Medulla oblongata (tissue), 1 donor: ENCODE measurements around the gene CD72.

Experiments used
- DNase-seq: peaks from one replicate; pipeline ENCODE4 v3.0.0-alpha.2; 2015; ENCODE audit errors: extremely low spot score

The CD72 gene

DNA sequence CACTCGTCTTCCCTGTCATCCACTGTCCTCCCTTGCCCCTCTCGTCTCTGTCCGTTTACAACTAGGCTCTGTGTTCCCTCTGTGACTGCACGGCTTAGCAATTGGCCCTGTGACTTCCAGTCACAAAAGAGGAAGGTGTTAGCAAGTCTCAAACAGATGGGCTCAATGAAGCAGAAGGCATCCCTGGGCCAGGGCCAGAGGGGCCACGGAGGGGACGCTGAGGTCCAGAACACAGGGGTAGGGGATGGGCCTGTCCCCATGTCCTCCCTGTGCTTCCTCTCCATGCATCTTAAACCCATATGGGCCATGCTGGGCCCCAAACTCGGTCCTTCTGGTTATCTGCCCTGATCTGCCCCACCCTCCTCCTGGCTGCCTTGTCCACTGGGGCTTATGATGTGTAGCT lies at the start of gene CD72:
Gene CD72 (minus strand): TSS at position 89 of the 403 bp plus-strand sequence. CDS start 110 bp downstream, outside the sequence.
- peak; percentile 27 for DNase-seq

DNA sequence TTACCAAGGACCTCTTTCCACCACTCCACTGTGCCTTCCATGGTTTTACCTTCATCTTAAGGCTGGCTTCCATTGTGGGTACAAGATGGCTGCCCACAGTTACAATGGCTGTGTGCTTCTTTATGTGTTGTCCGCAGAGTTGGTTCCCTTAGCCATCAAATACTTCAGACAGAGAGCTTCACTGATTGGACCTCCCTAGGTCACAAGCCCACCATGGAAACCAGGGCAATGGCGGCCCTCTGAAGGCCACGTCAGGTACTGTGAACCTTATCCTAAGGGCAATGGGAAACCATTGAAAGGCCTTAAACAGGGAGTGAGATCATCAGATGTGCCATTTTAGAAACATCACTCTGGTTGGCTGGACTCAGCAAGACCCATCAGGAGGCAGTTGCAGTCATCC lies 49.7 kb upstream of the CD72 start:
- no peak for DNase-seq

GRCh38 chr9:35666549-35666948 lies 48.3 kb upstream of the CD72 start:
- no peak for DNase-seq

GRCh38 chr9:35666045-35666444 lies 47.8 kb upstream of the CD72 start:
- no peak for DNase-seq

GRCh38 chr9:35665471-35665818 lies 47.2 kb upstream of the CD72 start:
- DNase-seq: no peak

DNA sequence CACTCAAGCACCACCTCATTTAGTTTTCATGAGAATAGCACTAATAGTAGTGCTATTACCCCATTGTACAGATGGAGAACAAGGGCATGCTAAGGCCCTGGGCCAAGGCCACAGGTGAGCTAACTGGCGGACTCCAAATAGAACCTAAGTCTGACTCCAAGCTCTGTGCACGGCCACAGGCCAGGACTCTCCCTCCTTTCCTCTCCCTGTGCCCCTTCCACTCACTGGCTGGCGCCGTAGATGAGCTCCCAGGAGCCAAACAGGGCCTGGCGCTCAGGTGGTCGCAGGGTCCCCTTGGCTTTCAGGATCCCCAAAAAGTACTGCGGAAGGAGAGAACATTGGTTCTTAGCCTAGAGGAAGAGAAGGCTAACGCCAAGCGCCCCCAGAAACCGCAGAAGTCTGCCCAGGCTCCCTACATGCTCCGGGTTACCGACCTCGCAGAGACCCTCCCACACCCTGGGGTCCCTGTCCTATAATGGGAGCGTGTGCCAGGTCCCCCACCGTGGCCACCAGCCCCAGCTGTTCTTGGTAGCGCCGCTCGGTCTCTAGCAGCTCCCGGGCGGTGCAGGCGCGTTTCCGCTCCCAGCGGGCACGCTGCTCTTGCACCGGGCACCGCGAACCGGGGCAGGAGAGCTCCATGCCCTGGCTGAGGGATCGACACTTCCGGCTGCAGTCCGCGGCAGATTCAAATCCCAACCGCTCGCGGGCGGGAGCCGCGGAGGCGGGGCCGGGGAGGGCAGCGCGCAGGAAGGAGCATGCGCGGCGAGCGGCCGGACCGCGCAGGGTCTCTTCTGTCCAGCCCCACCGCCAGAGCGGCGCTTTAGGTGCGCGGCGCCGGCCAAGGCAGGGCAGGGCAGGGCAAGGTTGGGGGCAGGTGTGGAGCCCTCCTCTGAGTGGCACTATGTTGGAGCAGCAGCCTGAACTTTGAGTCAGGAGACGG lies 46.6 kb upstream of the CD72 start, which contains the start of gene ARHGEF39:
Gene ARHGEF39 (minus strand): TSS at position 665 of the 940 bp plus-strand sequence. CDS start 26 bp downstream, at position 639.
- peak; percentile 71 for DNase-seq

DNA sequence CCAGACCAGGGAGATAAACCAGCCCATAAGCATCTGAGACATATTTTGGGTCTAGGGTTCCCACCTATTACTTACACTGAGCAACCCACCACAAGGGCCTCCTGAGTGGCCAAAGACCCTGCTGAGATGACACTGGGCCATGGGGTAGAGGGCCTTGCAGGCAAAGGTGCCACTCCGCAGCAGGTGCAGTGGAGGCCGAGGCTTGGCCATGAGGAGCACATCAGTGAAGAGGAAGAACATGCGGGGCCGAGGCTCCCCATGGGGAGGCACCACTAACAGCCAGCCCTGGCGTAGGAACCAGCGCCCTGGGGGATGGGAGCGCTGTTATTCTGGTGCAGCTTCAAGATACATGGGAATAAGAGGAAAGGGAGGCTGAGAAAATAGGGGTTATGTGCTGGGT lies 44.2 kb upstream of the CD72 start:
- DNase-seq: no peak

DNA sequence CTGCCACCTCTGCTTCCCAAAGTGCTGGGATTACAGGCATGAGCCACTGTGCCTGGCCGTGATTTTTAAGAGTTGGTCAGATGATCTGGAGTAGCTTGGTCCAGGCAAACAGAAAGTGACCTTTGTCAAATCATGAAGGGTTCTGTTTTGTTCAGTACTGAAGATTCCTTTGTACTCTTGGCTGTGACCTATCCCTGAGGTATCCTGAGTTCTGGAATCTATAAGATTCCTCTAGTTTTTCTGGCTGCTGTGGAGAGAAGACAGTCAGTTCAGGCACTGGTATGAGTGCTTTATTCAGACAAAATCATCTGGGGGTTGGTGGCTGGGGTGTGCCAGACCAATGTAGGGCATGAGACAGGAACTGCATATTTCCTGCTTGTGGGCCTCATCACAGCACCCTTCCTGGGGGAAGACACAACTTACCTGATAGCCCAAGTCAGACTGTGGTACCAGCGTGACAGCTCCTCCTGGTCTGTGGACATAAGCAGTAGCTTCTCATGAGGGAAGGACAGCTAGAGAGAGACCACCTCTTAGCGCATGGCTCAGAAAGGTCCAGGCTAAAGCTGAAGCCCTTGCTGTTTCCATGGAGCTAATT lies 43.6 kb upstream of the CD72 start:
- DNase-seq: no peak

- DNase-seq: peak; percentile 41
Measured at GRCh38 chr9:35660966-35661415, 42.8 kb upstream of the CD72 start.

- DNase-seq: no peak
Measured at GRCh38 chr9:35659340-35659739, 41.1 kb upstream of the CD72 start.

- no peak for DNase-seq
Measured at GRCh38 chr9:35658968-35659220, 40.7 kb upstream of the CD72 start.

DNA sequence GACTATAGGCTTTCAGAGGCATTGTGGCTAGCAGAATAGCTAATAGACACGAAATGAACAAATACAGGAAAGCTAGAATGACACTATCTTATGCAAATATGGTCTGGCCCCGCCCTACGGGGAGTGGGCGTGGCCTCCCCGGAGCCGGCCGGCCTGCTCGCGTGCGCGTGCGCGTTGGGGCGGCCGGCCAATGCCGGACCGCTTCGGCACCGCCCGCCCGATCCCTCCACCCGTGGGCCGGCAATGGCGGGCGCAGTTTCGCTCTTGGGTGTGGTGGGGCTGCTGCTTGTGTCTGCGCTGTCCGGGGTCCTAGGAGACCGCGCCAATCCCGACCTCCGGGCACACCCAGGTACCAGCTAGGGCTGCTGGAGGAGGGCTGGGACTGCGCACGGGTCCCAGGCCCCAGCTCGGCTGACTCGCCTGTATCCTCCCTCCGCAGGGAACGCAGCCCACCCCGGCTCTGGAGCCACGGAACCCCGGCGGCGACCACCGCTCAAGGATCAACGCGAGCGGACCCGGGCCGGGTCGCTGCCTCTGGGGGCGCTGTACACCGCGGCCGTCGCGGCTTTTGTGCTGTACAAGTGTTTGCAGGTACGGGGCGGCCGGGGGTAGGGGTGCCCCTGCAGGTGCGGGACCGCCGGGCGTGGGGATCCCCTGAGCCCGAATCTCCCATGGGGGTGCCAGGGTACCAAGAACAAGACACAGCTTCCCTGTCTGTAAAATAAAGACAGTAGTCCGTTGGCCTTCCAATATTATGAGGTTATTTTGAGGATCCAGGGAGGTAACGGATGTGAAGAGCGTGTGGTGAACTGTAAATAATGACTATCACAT lies 40.1 kb upstream of the CD72 start, which contains the start of gene CCDC107:
Gene CCDC107 (plus strand): TSS at position 156 of the 831 bp plus-strand sequence. CDS start 88 bp downstream, at position 244.
- peak; percentile 96 for DNase-seq

GRCh38 chr9:35657546-35658136 lies 39.4 kb upstream of the CD72 start, which contains the start of gene RMRP:
RMRP (minus strand) TSS chr9:35658019.
- peak; percentile 99 for DNase-seq

- DNase-seq: no peak
Measured at GRCh38 chr9:35656831-35657545, 38.8 kb upstream of the CD72 start.

DNA sequence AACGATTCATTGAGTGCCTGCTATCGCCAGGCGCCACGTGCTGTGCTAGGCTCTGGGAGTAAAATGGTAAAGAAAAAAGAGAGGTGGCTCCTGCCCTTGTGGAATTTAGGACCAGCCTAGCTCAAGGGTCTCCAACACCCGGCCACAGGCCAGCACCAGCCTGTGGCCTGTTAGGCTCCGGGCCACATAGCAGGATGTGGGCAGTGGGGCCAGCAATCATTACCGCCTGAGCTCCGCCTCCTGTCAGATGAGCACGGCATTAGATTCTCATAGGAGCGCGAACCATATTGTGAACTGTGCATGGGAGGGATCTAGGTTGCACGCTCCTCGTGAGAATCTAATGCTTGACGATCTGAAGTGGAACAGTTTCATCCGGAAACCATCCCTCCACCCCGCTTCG lies 38.1 kb upstream of the CD72 start:
- DNase-seq: no peak

DNA sequence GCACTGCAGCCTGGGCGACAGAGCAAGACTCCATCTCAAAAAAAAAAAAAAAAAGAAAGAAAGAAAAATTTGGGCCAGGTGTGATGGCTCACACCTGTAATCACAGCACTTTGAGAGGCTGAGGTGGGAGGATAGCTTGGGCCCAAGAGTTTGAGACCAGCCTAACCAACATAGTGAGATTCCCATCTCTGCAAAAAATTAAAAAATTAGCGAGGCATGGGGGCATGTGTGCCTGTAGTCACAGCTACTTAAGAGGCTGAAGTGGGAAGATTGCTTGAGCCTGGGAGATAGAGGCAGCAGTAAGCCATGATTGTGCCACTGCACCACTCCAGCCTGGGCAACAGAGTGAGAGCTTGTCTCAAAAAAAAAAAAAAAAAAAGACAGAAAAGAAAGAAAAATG lies 35.4 kb upstream of the CD72 start:
- no peak for DNase-seq

DNA sequence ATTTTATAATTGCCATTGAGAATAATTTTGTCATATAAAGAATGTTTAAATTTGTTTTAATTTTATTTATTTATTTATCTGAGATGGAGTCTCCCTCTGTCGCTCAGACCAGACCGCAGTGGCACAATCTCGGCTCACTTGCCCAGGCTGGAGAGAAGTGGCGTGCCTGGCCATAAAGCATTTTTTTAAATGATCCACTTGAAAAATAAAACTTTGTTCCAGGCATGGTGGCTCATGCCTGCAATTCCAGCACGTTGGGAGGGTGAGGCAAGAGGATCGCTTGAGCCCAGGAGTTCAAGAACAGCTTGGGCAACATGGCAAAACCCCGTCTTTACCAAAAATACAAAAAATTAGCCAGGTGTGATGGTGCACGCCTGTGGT lies 34.6 kb upstream of the CD72 start:
- no peak for DNase-seq

- DNase-seq: no peak
Measured at GRCh38 chr9:35651956-35652828, 34.0 kb upstream of the CD72 start.

- DNase-seq: no peak
Measured at GRCh38 chr9:35650341-35651158, 32.3 kb upstream of the CD72 start, which contains the start of gene SIT1. SIT1 (minus strand) TSS chr9:35650931; CDS start chr9:35650853, 78 bp downstream.
